Measurements from ENCODE around the gene WASHC2C. TPM values are rescaled to one million over a fixed set of nuclear protein-coding genes. Genes with fewer than 3 reads are reported as not detected.

Gene WASHC2C
- polyA plus RNA-seq, 4 donors, result 15.0 to 62.2 (median 20.7) TPM

Other genes starting within 250 kb of the WASHC2C start
- gene ZFAND4, start 54.5 kb upstream of the WASHC2C start, polyA plus RNA-seq, result 10 to 100 TPM in 1 of 4 donors, 1 to 10 TPM in 2, under 1 TPM in 1; 0.81 to 11.7 (median 3.8) TPM
- gene AGAP4, start 120.2 kb downstream of the WASHC2C start, polyA plus RNA-seq, result 10 to 100 TPM; 10.9 to 56.1 (median 24.3) TPM
- 10 to 100 TPM; 43.1 to 91.0 (median 75.6) TPM for gene TIMM23, start 245.2 kb downstream of the WASHC2C start, polyA plus RNA-seq